ENCODE measurements around the gene ADAMTS9. TPM values are rescaled to one million over a fixed set of nuclear protein-coding genes. Genes with fewer than 3 reads are reported as not detected.

The ADAMTS9 gene
- total and polyA plus RNA-seq, 4 donors, result 1.2 to 13.8 (median 7.4) TPM

- no peaks in the 10 kb centered on the region for H3K36me3 ChIP-seq (ENCODE audit: control insufficient read depth in 4 of 4, insufficient read depth in 3 of 4, low read depth in 1 of 4, low read length in 3 of 4)
- TF ChIP-seq TAF1 (conservative IDR thresholded peaks at IDR 0.05) (no peak), NR2F2 (IDR thresholded peaks at IDR 0.05) (no peak)
- no peak overlapping the region for H3K4me3 ChIP-seq (ENCODE audit: low read depth in 1 of 3, low read length in 3 of 3)
- H3K9ac ChIP-seq (ENCODE audit: low read depth in 1 of 2, low read length in 2 of 2), result no peak overlapping the region
- H3K9me3 ChIP-seq (ENCODE audit: control insufficient read depth in 4 of 4, low read length in 3 of 4), result no peaks in the 10 kb centered on the region
- 58% methylated on average over 3 of the region's 3 CpGs for WGBS
- DNase-seq (ENCODE audit: low spot score), result no peak
- H3K27ac ChIP-seq (ENCODE audit: low read depth in 1 of 2, low read length in 2 of 2), result no peak overlapping the region
- H3K4me1 ChIP-seq (ENCODE audit: control insufficient read depth in 4 of 4, insufficient read depth in 4 of 4, low read length in 3 of 4), result no peaks in the 10 kb centered on the region
- H3K27me3 ChIP-seq (ENCODE audit: control insufficient read depth in 4 of 4, insufficient read depth in 4 of 4, low read length in 3 of 4), result no peaks in the 10 kb centered on the region
Measured at GRCh38 chr3:64717411-64717810, 29.6 kb upstream of the ADAMTS9 start.

- WGBS, result 82% methylated on average over 8 of the region's 8 CpGs
- Histone ChIP-seq H3K9ac (ENCODE audit: low read depth in 1 of 2, low read length in 2 of 2) (no peak overlapping the region), H3K27ac (ENCODE audit: low read depth in 1 of 2, low read length in 2 of 2) (no peak overlapping the region), H3K4me1 (ENCODE audit: control insufficient read depth in 4 of 4, insufficient read depth in 4 of 4, low read length in 3 of 4) (no peaks in the 10 kb centered on the region), H3K36me3 (ENCODE audit: control insufficient read depth in 4 of 4, insufficient read depth in 3 of 4, low read depth in 1 of 4, low read length in 3 of 4) (no peaks in the 10 kb centered on the region), H3K9me3 (ENCODE audit: control insufficient read depth in 4 of 4, low read length in 3 of 4) (no peaks in the 10 kb centered on the region), H3K27me3 (ENCODE audit: control insufficient read depth in 4 of 4, insufficient read depth in 4 of 4, low read length in 3 of 4) (no peaks in the 10 kb centered on the region), H3K4me3 (ENCODE audit: low read depth in 1 of 3, low read length in 3 of 3) (no peak overlapping the region)
- TF ChIP-seq SP1 (IDR thresholded peaks at IDR 0.05) (no peak), ATF3 (IDR thresholded peaks at IDR 0.05) (no peak), CTCF (IDR thresholded peaks at IDR 0.05; ENCODE audit: low read depth, low read length, missing input control) (no peak), RXRA (IDR thresholded peaks at IDR 0.05) (no peak), HNF4G (IDR thresholded peaks at IDR 0.05) (no peak), MAX (IDR thresholded peaks at IDR 0.05) (no peak), FOXA1 (IDR thresholded peaks at IDR 0.05) (no peak)
- no peak for DNase-seq (ENCODE audit: low spot score)
Measured at GRCh38 chr3:64716110-64716710, 28.4 kb upstream of the ADAMTS9 start.

GRCh38 chr3:64715211-64715982 is 27.6 kb upstream of the ADAMTS9 start:
- TF ChIP-seq EGR1 (IDR thresholded peaks at IDR 0.05; ENCODE audit: low read depth in 2 of 2) (no peak), YY1 (IDR thresholded peaks at IDR 0.05) (no peak), RAD21 (IDR thresholded peaks at IDR 0.05) (peak in 1 of 2 donors; percentile 18)
- no peaks in the 10 kb centered on the region for H3K9me3 ChIP-seq (ENCODE audit: control insufficient read depth in 4 of 4, low read length in 3 of 4)
- H3K27ac ChIP-seq (ENCODE audit: low read depth in 1 of 2, low read length in 2 of 2), result no peak overlapping the region
- WGBS, result 83% methylated on average over 9 of the region's 9 CpGs
- H3K27me3 ChIP-seq (ENCODE audit: control insufficient read depth in 4 of 4, insufficient read depth in 4 of 4, low read length in 3 of 4), result no peaks in the 10 kb centered on the region
- H3K4me3 ChIP-seq (ENCODE audit: low read depth in 1 of 3, low read length in 3 of 3), result no peak overlapping the region
- H3K4me1 ChIP-seq (ENCODE audit: control insufficient read depth in 4 of 4, insufficient read depth in 4 of 4, low read length in 3 of 4), result no peaks in the 10 kb centered on the region
- no peak for DNase-seq (ENCODE audit: low spot score)
- H3K36me3 ChIP-seq (ENCODE audit: control insufficient read depth in 4 of 4, insufficient read depth in 3 of 4, low read depth in 1 of 4, low read length in 3 of 4), result no peaks in the 10 kb centered on the region
- no peak overlapping the region for H3K9ac ChIP-seq (ENCODE audit: low read depth in 1 of 2, low read length in 2 of 2)

Measured in liver (tissue), 9 donors.